Right ventricle myocardium inferior (tissue), 1 donor: ENCODE data around the gene ARHGEF19. TPM values are rescaled to one million over a fixed set of nuclear protein-coding genes. Genes with fewer than 3 reads are reported as not detected.
A peak's percentile ranks its signal among the peaks of the same experiment; 100 is the strongest.
"Not testable (repeated sequence)": the region's sequence is repeated elsewhere in the genome, so short reads cannot be mapped to it uniquely, and the experiment has no call there.

Source experiments
- ATAC-seq: fragments of 200-7000 bp; cut with Tn5 transposase; one replicate; pipeline ENCODE4 v1.9.1; 2020; ENCODE audit warnings: mild to moderate bottlenecking, moderate library complexity
- DNase-seq: peaks from one replicate; pipeline ENCODE4 v3.0.0; 2021; ENCODE audit errors: missing footprints
- intact Hi-C: fragments of 100-400 bp; cut with DNase I; formaldehyde crosslinking; loops from one replicate; pipeline ENCODE4 v1.11.0; 2022
- long read RNA-seq: library from polyadenylated mRNA; unstranded; transcript quantifications from one replicate; pipeline ENCODE4 v2.0.0, GENCODE V29; 2021
- total RNA-seq: library from RNA; stranded (reverse); fragmentation: NEBNext Ultra II Directional; extraction: Animal tissue kit (Norgen Biotek cat#: 25700); gene quantifications from one replicate; pipeline ENCODE4 v1.2.1, GENCODE V29; 2021
- donor health status: DM: no; HTN: yes; CAD: no; lungs with severe emphysema.

The ARHGEF19 gene
- total RNA-seq: 2.8 TPM
- long read RNA-seq, partial matches to known transcripts: 1 of 2 reads
- long read RNA-seq, other reads (novel, unspliced or antisense): 1 of 2 reads

DNA sequence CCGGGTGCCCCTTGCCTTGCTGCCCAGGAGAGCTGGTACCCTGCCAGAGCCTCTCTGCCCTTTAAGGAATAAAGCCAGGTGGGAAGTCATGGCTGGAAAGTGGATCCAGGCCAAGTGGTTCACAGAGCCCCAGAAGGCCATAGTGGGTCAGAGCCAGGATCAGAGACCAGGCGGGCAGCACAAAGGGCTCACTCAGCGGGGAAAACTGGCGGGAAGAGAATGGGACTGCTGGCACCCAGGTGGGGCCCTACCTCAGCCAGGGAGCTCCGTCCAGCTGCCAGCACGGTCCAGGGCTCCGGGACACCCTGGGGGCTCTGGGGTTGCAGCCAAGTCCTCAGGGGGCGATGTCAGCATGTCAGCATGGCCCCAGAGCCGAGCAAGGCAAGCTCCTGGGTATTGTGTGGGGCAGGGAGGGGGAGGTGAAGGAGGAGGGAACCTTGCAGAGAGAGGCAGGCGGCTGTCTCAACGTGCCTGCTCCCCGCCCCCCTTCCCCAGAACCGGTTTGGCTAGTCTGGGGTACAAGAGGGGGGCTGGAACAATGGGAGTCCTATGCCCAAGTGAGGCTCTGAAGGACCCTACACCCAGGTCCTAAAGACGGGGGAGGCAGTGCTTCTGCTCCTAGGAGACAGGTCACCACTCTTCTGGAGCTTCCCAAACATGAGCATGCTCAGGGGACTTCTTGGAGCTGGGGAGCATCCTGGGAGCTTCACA is at the start of gene ARHGEF19:
Gene ARHGEF19 (minus strand): TSS at position 402 of the 711 bp plus-strand sequence. CDS start 3,598 bp downstream, outside the sequence.
- intact Hi-C loops: no loop called here
- DNase-seq: no peak
- no peak for ATAC-seq

GRCh38 chr1:16262067-16262466 is 49.6 kb upstream of the ARHGEF19 start:
- intact Hi-C loops: no loop called here
- ATAC-seq (no peak), DNase-seq (no peak)

GRCh38 chr1:16260814-16261213 is 48.4 kb upstream of the ARHGEF19 start:
- no peak for ATAC-seq
- intact Hi-C loops: no loop called here
- no peak for DNase-seq

GRCh38 chr1:16258591-16259135 is 46.2 kb upstream of the ARHGEF19 start:
- no peak for ATAC-seq
- intact Hi-C loops: no loop called here
- DNase-seq: no peak

GRCh38 chr1:16257968-16258367 is 45.5 kb upstream of the ARHGEF19 start:
- no peak for ATAC-seq
- no peak for DNase-seq
- intact Hi-C loops: no loop called here

GRCh38 chr1:16257556-16257955 is 45.1 kb upstream of the ARHGEF19 start:
- ATAC-seq, DNase-seq, intact Hi-C loops: not testable (repeated sequence)

DNA sequence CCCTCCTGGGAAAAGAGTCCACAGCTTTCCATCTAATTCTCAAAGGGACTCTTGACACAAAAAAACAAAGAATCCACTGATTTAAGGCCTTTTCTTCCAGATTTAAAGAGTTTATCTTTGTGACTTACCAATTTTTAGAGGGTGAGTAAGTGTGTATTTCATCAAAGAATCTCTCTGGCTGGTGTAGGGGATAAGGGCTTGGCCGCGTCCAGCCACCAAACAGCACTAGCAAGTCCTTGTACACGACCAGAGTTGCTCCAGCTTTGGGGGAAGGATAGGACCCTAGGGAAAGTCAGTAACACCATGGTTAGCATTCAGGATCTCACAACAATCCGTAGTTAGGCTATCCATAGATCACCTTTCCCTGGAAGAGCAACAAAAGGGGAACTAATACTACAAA is 44.0 kb upstream of the ARHGEF19 start:
- no peak for DNase-seq
- ATAC-seq: no peak
- intact Hi-C loops: no loop called here

GRCh38 chr1:16254263-16254928 is 41.9 kb upstream of the ARHGEF19 start:
- intact Hi-C loops: no loop called here
- ATAC-seq (peak; percentile 26), DNase-seq (no peak)

- DNase-seq (no peak), ATAC-seq (no peak)
- intact Hi-C loops: no loop called here
Measured at GRCh38 chr1:16253332-16253922, 41.0 kb upstream of the ARHGEF19 start.

DNA sequence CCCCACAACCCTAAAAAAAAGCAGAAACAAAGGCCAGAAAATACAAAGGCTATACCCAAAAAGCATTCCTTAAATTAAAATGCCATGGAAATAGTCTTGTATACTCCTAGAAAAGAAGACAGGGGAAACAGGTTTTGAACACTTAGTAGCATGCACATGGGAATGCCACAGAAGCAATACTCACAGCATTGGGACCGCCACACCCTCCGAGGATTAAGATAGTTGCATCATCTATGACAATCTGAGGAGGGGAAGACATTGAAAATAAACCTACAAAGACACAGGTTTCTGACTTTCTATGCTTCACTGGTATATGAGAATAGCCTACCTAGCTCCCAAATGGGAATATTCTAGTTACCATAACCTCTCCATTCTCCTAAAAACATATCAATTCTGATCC is 40.5 kb upstream of the ARHGEF19 start:
- DNase-seq (no peak), ATAC-seq (no peak)
- intact Hi-C loops: no loop called here

GRCh38 chr1:16251381-16251780 is 38.9 kb upstream of the ARHGEF19 start:
- DNase-seq: no peak
- intact Hi-C loops: no loop called here
- no peak for ATAC-seq

DNA sequence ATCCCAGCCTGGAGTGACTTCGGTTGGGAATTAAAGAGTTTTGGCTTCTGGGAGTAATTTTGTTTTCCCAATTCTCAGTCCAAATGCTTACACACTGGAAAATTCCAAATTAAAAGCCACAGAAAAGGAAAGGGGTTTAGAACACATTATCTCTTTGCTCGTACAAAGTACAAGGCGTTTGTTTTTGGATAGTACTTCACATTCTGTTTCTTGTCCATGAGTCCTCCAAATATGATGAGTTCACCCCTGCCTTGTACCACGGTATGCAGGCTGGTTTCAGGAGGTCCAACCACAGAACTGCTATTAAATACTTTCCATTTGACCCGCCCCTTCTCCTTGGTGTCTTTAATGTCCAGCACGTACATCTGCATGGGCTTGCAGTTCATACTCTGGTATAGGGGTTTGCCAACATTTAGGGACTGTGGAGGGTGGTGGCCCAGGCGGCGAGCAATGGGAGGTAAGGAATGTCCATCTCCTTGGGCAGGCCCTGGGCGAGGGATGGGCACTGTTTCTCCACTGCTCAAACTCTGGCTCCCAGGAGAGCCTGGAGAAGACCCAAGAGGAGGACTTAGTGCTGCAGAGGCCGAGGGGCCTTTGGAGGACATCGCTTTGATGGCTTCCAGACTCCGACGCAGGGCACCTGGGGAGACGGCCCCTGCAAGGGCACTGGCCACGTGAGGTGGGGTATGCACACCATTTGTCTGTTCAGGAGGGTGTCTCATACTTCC is 38.2 kb upstream of the ARHGEF19 start:
- ATAC-seq (peak; percentile 43), DNase-seq (no peak)
- intact Hi-C loops: no loop called here

DNA sequence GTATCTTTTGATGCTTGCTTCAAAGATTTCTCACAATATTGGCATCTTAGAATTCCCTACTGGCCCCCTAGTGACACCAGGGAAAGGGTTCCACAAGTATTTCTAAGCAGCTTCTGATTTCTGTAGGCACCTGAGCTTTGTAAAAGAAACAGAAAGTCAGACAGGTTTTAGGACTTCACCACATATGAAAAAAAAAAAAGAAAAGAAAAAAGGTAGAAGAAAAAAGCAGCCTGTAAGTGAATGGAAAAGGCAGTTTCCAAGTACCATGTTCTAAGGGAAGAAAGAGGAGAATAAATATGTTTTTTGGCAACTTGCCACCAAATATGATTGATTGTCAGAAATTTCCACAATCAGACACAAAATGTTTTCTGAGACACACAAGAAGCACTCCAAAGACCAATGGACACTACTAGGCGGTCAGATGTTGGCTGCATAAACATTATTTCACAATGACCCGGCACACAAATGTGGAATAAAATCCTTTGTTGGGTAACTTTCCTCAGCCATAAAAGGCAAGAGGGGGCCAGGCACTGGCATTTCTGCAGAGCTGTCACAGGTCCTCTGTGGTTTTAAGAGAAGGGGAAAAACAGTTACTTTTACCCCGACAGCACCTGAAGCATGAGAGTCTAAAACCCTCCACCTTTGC is 37.3 kb upstream of the ARHGEF19 start:
- ATAC-seq (peak; percentile 27), DNase-seq (no peak)
- intact Hi-C loops: no loop called here

- intact Hi-C loops: no loop called here
Measured at GRCh38 chr1:16248603-16249516, 36.4 kb upstream of the ARHGEF19 start.

DNA sequence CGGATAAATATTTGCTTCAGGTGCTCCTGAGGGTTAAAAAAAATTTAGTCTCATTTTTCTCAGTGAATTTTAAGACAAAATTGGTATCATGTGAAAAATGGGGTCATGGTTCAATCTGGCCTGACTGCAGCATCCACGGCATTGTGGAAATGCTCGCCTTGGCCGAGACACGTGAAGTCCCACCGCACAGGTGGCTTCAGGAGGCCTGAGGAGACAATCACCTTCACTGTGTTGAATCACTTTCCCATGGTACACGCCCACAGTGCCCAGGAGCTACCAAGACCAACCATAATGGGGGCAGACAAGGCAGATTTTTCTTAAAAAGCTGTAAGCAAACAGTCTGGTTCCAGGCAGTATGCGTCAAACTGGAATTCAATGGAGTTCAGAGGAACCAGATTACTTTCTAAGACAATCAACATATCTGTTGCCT is 35.6 kb upstream of the ARHGEF19 start:
- no peak for DNase-seq
- ATAC-seq: no peak
- intact Hi-C loops: no loop called here

More at GRCh38 chr1:16248603-16249516, 36.4 kb upstream of the ARHGEF19 start:
- DNase-seq (peak; percentile 91), ATAC-seq (peak; percentile 81)

DNA sequence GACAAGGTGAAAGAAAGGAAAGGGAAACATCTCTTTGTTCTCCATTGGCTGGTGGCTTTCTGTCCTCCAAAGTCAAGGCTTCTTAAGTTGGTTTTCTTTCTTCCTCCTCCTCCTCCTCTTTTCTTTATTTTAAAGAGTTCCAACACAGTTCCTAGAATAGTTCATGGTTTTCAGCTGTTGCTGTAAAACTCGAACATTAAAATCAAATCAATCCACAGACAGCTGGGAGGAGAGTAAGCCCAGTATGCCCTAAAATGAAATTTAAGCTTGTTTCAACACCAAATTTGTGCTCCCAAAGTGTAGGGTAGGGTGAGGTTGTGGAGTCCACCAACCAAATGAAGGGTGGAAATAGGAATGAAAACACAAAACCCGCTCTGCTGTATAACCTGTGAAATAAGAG is 35.0 kb upstream of the ARHGEF19 start:
- intact Hi-C loops: no loop called here
- no peak for DNase-seq
- no peak for ATAC-seq

DNA sequence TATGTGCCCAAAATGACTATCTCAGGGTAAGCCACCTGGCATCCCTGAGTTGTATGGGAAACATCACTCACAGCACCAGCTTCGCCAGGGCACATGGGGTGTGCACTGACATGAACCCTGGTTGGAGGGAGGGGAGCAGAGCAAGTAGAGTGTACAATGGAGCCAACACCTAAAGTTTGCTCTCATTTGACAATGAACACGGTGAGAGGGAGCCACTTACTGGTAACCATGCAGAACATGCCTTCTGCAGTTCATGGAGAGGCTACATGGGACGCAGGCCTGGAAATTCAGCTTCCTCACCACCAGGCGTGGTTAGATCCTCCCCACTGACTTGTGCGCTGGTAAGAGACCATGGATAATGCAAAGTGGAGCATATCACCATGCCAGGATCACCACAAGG is 34.5 kb upstream of the ARHGEF19 start:
- ATAC-seq (peak; percentile 25), DNase-seq (no peak)
- intact Hi-C loops: no loop called here
